Measurements from ENCODE around the gene SERPINC1. TPM values are rescaled to one million over a fixed set of nuclear protein-coding genes. Genes with fewer than 3 reads are reported as not detected.

SERPINC1 gene
- polyA plus RNA-seq, 1 donor from 2014 or later = not detected

DNA sequence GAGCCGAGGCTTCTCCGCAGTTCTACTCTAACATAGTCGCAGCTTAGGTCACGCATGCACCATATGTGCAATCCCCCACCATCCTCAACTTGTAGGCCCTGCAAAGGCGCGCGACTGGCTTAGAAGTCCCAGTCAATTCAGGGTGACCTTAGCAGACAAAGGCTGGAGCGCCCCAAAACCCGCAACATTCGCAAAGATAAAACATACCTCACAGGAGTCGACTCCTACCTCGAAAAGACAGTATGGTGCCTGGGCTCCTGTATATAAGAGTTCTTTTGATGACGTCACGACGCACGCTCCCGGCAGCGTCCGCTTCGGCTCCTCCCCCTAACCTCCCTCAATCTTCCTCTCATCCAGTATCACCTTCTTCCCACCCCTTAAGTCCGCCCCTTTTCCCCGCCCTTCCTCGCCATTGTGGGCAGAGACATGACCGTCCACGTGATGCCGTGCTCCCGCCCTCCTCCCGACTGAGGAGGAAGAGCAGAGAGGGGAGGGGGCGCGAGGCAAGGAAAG is 49.3 kb downstream of the SERPINC1 start, which contains the start of gene GAS5:
TSS of gene GAS5 (minus strand) at position 237 of the 513 bp plus-strand sequence.
- H3K36me3 ChIP-seq (ENCODE audit: insufficient read depth, low read length) = peaks cover 6% of the 10 kb centered on the region
- H3K4me2 ChIP-seq (ENCODE audit: low read length) = peak within 1 kb of the TSS; percentile 90
- no peak for TF ChIP-seq RAD21 (conservative IDR thresholded peaks at IDR 0.05)
- peak; percentile 96 for TF ChIP-seq MXI1 (conservative IDR thresholded peaks at IDR 0.05; ENCODE audit: poor library complexity, severe bottlenecking)
- TF ChIP-seq POLR2AphosphoS5 (IDR thresholded peaks at IDR 0.05) = peak; percentile 98
- TF ChIP-seq, protein P1, sequence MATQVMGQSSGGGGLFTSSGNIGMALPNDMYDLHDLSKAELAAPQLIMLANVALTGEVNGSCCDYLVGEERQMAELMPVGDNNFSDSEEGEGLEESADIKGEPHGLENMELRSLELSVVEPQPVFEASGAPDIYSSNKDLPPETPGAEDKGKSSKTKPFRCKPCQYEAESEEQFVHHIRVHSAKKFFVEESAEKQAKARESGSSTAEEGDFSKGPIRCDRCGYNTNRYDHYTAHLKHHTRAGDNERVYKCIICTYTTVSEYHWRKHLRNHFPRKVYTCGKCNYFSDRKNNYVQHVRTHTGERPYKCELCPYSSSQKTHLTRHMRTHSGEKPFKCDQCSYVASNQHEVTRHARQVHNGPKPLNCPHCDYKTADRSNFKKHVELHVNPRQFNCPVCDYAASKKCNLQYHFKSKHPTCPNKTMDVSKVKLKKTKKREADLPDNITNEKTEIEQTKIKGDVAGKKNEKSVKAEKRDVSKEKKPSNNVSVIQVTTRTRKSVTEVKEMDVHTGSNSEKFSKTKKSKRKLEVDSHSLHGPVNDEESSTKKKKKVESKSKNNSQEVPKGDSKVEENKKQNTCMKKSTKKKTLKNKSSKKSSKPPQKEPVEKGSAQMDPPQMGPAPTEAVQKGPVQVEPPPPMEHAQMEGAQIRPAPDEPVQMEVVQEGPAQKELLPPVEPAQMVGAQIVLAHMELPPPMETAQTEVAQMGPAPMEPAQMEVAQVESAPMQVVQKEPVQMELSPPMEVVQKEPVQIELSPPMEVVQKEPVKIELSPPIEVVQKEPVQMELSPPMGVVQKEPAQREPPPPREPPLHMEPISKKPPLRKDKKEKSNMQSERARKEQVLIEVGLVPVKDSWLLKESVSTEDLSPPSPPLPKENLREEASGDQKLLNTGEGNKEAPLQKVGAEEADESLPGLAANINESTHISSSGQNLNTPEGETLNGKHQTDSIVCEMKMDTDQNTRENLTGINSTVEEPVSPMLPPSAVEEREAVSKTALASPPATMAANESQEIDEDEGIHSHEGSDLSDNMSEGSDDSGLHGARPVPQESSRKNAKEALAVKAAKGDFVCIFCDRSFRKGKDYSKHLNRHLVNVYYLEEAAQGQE (IDR thresholded peaks at IDR 0.05; ENCODE audit: borderline replicate concordance) = peak; percentile 90
- no peak for TF ChIP-seq EP300 (conservative IDR thresholded peaks at IDR 0.05; ENCODE audit: poor library complexity, severe bottlenecking)
- TF ChIP-seq TAF1 (IDR thresholded peaks at IDR 0.05; ENCODE audit: low read depth) = peak; percentile 95
- peak within 1 kb of the TSS; percentile 84 for H2AFZ ChIP-seq (ENCODE audit: low read depth, low read length)
- peaks cover 7% of the 10 kb centered on the region for H3F3A ChIP-seq (ENCODE audit: insufficient read depth, low read length, poor library complexity, severe bottlenecking)
- peaks cover 27% of the 10 kb centered on the region for H3K79me2 ChIP-seq (replicated peaks; ENCODE audit: insufficient read depth, low read length)
- H4K20me1 ChIP-seq (ENCODE audit: insufficient read depth) = no peaks in the 10 kb centered on the region
- H3K9ac ChIP-seq (ENCODE audit: low read length) = peak within 1 kb of the TSS; percentile 95
- H3K4me3 ChIP-seq (ENCODE audit: low read length) = peak within 1 kb of the TSS; percentile 93
- peak within 1 kb of the TSS; percentile 91 for H3K27ac ChIP-seq (ENCODE audit: low read length)
- H3K9me3 ChIP-seq (ENCODE audit: low read length) = no peaks in the 10 kb centered on the region
- H3K27me3 ChIP-seq (ENCODE audit: insufficient read depth, low read depth, low read length) = no peaks in the 10 kb centered on the region
- H3K9me2 ChIP-seq (ENCODE audit: insufficient read depth, low read length) = no peaks in the 10 kb centered on the region

DNA sequence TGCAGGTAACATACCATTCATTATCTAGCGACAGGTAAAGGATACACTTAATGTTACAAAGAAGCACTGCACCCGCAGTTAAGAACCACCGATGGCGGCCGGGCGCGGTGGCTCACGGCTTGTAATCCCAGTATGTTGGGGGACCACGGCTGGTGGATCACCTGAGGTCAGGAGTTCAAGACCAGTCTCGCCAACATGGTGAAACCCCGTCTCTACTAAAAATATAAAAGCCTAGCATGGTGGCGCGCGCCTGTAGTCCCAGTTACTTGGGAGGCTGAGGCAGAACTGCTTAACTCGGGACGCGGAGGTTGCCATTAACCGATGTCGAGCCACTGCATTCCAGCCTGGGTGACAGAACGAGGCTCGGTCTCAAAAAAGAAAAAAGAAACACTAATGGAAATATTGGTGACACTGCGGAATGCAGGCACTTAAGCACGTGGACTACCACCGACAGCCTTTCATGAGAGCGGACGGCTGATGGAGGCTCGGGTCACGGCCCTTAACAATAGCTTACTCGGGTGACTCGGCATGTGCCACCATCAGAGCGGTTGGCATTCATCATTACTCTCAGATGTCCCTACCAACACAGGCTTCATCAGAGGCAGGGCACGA is 49.9 kb downstream of the SERPINC1 start:
- no peaks in the 10 kb centered on the region for H3K9me2 ChIP-seq (ENCODE audit: insufficient read depth, low read length)
- H3K9me3 ChIP-seq (ENCODE audit: low read length) = no peaks in the 10 kb centered on the region
- peak overlapping the region; percentile 80 for H3K9ac ChIP-seq (ENCODE audit: low read length)
- no peak for TF ChIP-seq EP300 (conservative IDR thresholded peaks at IDR 0.05; ENCODE audit: poor library complexity, severe bottlenecking)
- TF ChIP-seq TAF1 (IDR thresholded peaks at IDR 0.05; ENCODE audit: low read depth) = no peak
- no peak for TF ChIP-seq EZH2 (IDR thresholded peaks at IDR 0.05; ENCODE audit: borderline replicate concordance, insufficient read depth, low read length, poor library complexity, severe bottlenecking)
- H4K20me1 ChIP-seq (ENCODE audit: insufficient read depth) = no peaks in the 10 kb centered on the region
- H3K27me3 ChIP-seq (ENCODE audit: insufficient read depth, low read depth, low read length) = no peaks in the 10 kb centered on the region
- H3K27ac ChIP-seq (ENCODE audit: low read length) = peak overlapping the region; percentile 91
- peaks cover 6% of the 10 kb centered on the region for H3K36me3 ChIP-seq (ENCODE audit: insufficient read depth, low read length)
- H3K79me2 ChIP-seq (replicated peaks; ENCODE audit: insufficient read depth, low read length) = peaks cover 27% of the 10 kb centered on the region
- peaks cover 7% of the 10 kb centered on the region for H3F3A ChIP-seq (ENCODE audit: insufficient read depth, low read length, poor library complexity, severe bottlenecking)
- H2AFZ ChIP-seq (ENCODE audit: low read depth, low read length) = peak overlapping the region; percentile 84
- peak overlapping the region; percentile 90 for H3K4me2 ChIP-seq (ENCODE audit: low read length)
- H3K4me3 ChIP-seq (ENCODE audit: low read length) = peak overlapping the region; percentile 93

DNA sequence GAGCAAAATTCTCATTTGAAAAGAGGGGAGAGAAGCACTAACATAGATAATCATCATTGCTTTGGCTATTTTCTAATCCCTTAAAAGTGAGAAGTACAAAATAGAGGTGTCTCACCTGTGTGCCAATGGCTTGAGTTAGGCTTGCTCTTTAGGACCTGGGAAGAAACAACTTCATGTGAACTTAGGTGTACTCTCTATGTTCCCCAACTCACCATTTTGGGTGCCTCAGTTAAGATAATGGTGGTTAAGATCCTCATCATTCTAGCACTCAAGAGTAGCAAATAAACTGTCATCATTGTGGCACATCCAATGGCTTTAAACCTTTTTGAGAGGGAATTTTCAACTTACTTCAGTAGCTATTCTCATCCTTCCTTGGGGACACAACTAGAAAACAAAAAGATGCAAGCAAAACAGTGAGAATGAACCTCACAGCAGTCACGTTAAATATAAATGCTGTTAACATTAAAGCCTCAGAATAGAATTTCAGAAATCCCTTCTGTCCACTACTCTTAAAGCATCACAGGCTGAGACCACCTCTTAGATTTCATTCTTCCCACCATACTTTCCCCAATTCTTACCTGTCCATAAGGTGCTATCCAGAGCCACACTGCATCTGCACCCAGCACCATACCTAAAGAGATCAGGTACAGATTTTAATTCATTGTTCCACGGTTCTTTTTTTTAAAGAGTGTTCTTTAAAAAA is 50.6 kb downstream of the SERPINC1 start:
- H3K79me2 ChIP-seq (replicated peaks; ENCODE audit: insufficient read depth, low read length) = peaks cover 27% of the 10 kb centered on the region
- peak overlapping the region; percentile 80 for H3K9ac ChIP-seq (ENCODE audit: low read length)
- no peaks in the 10 kb centered on the region for H3K27me3 ChIP-seq (ENCODE audit: insufficient read depth, low read depth, low read length)
- H3K27ac ChIP-seq (ENCODE audit: low read length) = peak overlapping the region; percentile 91
- H3K36me3 ChIP-seq (ENCODE audit: insufficient read depth, low read length) = peaks cover 6% of the 10 kb centered on the region
- H3K9me2 ChIP-seq (ENCODE audit: insufficient read depth, low read length) = no peaks in the 10 kb centered on the region
- H3K4me3 ChIP-seq (ENCODE audit: low read length) = peak overlapping the region; percentile 93
- H4K20me1 ChIP-seq (ENCODE audit: insufficient read depth) = no peaks in the 10 kb centered on the region
- H3K9me3 ChIP-seq (ENCODE audit: low read length) = no peaks in the 10 kb centered on the region
- H3K4me2 ChIP-seq (ENCODE audit: low read length) = peak overlapping the region; percentile 90
- H2AFZ ChIP-seq (ENCODE audit: low read depth, low read length) = no peak overlapping the region
- H3F3A ChIP-seq (ENCODE audit: insufficient read depth, low read length, poor library complexity, severe bottlenecking) = peaks cover 7% of the 10 kb centered on the region
- TF ChIP-seq POLR2AphosphoS5 (IDR thresholded peaks at IDR 0.05) (no peak), EZH2 (IDR thresholded peaks at IDR 0.05; ENCODE audit: borderline replicate concordance, insufficient read depth, low read length, poor library complexity, severe bottlenecking) (no peak), RAD21 (conservative IDR thresholded peaks at IDR 0.05) (no peak), TAF1 (IDR thresholded peaks at IDR 0.05; ENCODE audit: low read depth) (no peak), CTCF (IDR thresholded peaks at IDR 0.05; ENCODE audit: poor library complexity, severe bottlenecking) (no peak), EP300 (conservative IDR thresholded peaks at IDR 0.05; ENCODE audit: poor library complexity, severe bottlenecking) (no peak), MXI1 (conservative IDR thresholded peaks at IDR 0.05; ENCODE audit: poor library complexity, severe bottlenecking) (no peak), SMC3 (conservative IDR thresholded peaks at IDR 0.05; ENCODE audit: poor library complexity) (no peak)
- TF ChIP-seq, protein P1 (IDR thresholded peaks at IDR 0.05; ENCODE audit: borderline replicate concordance) = no peak
